ENCODE measurements around the gene CPS1.
A peak's percentile ranks its signal among the peaks of the same experiment; 100 is the strongest.

Gene CPS1

DNA sequence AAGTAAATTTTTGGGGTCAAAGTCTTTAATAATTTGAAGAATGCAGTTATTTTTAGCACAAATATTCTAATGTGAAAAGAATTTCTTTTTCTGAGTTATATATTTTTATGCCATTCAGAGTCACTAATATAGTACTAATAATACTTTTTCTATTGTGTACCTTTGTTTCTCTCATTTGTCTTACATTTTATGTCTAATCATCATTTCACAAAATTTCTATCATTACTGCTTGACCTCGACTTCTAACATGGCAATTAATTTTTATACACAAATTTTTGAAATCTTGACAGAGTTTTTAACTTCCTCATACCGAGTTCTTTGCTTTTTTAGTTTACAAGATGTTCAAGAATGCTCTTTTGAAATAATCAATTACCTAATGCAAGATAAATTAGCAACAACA lies 8.4 kb upstream of the CPS1 start:
- DNase-seq, result no peak

DNA sequence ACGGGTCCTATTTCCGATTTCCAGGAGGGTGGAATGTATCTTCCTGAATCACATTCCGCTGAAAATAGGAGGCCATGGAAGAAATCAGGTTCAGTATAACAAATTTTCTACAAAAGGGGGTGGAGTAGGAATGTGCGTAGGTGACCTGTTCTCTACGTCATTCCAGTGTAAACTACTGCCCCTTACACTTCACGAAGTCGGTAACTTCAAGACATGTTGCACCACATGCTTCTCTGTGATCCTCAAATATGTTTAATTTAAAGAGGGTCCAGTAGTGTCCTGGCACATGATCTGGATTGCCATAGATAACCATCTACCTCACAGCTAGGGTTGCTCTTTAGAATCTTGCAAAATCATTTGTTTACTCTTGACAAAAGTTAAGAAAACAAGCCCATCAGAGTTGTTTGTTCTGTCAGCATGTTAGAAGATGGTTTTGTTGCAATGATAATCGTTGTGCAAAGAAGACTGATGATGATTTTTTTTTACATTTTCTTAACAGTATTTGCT lies 7.5 kb upstream of the CPS1 start:
- no peak for DNase-seq

GRCh38 chr2:210551001-210551400 lies 5.4 kb upstream of the CPS1 start:
- no peak for DNase-seq

- peak; percentile 71 for DNase-seq
Observed at GRCh38 chr2:210553373-210553772, 3.0 kb upstream of the CPS1 start.

DNA sequence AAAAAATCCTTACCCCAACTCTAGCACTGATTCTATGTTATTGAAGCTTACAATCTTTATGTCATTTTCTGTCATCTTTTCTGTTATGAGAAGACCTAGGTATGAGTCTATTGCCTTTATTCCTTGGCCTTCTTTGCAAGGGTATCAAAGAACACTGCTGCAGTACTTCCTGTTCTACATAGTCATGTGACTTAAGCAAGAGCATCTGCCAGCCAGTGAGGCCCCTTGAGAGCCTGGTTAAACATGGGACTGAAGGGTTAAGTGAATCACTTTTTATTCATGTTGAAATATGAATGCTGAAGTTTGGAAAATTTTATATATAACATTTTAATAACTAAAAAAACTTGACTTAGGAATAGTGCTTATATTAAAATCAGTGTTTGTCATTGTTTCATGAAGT lies 844 bp upstream of the CPS1 start:
- DNase-seq, result no peak

GRCh38 chr2:210557721-210558120 lies 1.3 kb downstream of the CPS1 start:
- no peak for DNase-seq

DNA sequence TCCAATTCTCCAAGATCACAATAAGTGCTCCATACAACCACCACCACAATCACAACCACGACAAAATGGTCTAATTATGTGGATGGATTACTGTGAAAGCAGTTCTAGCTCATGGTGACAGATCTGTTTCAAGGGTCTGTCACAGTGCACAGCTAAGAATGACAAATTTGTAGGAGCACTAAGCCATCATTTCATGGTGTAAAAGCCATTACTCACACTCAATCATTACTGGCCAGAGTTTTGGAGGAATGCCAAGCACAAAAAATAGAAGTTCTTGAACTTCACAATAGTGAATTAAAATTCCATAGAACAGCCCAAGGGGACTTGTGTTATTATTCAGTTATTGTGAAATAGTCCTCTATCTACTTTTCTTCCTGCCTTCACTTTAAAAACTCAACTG lies 2.3 kb downstream of the CPS1 start:
- no peak for DNase-seq

DNA sequence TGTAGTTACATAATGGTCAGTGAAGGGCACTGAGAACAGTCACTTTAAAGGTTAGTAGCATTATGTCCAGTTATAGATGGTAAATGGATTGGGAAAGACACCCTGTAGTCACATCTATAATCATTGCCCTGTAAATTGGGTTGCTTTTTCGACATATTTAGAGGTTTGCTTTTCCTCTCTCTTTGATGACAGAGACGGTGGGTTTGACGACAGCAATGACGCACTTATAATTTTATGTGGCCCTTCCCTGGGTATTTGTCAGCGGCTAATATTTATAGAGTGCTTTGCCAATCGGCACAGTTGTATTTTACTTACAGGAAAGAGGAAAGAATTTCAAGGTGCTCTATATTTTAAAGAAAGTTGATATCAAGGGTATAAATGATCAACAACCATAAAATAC lies 2.8 kb downstream of the CPS1 start:
- no peak for DNase-seq

GRCh38 chr2:210561475-210561874 lies 5.1 kb downstream of the CPS1 start:
- DNase-seq, result no peak

DNA sequence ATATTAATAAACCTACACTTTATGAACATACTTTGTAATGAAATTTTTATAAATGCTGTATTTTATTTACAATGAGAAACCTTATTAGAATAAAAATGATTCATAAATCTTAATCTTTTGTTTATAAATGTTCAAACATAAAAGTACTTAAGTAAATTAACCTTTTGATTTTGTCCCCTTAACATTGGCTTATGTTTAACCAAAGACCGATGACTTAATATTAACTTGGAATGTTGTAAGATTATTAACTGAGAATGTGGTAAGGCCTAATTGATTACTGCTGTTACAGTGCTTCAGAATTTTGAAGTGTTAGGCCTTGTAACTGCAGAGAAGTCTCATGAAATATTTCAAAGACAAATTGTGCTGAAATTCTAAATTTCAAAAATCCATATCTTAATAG lies 5.7 kb downstream of the CPS1 start:
- no peak for DNase-seq

- DNase-seq, result no peak
Observed at GRCh38 chr2:210562502-210563080, 6.2 kb downstream of the CPS1 start.

DNA sequence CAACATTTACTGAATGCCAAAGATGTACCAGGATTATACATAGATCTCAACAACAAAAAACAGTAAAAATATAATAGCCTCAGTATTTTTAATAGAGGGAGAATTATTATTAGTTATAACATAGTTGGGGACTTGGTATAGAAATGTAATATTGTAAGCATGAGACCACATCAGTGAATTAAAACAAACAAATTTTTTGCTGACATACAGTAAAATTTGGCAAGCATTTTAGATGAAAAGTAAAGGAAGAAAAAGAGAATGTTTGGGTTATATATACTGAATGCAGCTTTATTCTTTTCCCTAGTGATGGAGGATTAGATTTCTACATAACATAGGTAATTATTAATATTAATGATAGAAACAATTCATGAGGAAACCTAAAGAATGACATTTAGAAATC lies 10.9 kb downstream of the CPS1 start:
- DNase-seq, result no peak

GRCh38 chr2:210568108-210568507 lies 11.7 kb downstream of the CPS1 start:
- no peak for DNase-seq

DNA sequence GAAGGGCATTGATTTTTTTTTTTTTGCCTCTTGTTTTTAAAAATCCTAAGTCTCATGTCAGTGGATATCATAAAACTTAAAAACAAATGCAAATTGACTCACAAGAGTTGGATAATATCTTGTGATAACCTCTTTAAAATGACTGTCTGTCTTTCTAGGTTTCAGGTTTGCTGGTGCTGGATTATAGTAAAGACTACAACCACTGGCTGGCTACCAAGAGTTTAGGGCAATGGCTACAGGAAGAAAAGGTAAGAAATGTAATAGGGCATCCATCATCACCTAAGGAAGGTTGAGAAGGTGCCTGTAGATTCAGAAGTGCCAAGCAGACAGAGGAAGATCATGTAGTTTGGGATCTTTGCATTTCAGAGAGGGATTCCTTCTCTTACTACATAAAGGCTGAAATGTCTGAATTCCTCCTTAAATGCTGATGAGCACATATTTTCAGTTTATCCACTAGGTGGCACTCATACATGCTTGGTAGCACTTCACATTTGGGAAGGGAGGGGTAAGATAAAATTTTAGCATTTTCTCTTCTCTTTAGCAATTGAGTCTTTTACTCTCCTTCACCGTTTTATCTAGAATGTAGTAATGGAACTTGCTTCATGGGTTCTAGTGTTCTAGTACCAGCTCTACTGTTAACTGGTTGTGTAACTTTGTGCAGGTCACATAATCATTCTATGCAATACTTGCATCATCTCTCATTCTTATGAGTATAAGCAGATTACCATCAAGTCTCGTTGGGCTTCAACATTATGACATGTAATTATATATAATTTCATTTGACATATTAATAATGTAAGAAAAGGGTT lies 21.1 kb downstream of the CPS1 start:
- no peak for DNase-seq

GRCh38 chr2:210584834-210585233 lies 28.4 kb downstream of the CPS1 start:
- DNase-seq, result no peak

- no peak for DNase-seq
Observed at GRCh38 chr2:210586381-210586780, 30.0 kb downstream of the CPS1 start.

- no peak for DNase-seq
Observed at GRCh38 chr2:210591663-210592062, 35.3 kb downstream of the CPS1 start.

DNA sequence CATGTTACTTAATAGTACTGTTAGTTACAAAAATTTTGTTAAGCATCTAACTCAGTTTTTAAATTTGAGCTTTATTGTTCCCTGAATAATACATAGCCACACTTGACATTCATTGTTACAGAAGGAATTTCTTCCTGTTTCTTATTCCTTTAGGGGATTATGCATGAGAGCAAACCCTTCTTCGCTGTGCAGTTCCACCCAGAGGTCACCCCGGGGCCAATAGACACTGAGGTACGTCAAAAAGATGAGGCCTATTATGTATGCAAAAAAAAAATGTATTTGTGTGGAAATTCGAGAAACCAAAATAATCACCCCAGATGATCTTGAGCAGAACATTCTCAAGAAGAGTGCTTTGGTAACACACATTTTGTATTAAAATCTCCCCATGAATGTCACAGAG lies 36.3 kb downstream of the CPS1 start:
- DNase-seq, result no peak

DNA sequence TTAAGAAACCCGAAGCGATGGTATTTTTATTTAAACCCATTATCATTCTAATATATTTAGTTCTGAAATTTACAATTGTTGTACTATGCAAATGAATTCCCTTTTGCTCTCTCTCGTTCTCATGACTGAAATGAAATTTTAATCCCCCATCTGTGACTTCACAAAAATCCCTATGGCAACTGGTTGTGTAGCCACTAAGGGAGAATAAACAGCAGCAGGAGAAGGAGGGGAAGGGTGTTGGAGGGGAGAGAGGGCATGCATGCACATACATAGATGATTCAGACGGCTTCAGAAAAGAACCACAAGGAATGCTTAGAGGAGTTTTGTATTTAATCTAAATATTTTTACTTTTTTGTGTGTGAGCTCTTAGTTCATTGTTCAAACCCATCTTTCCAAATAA lies 36.8 kb downstream of the CPS1 start:
- DNase-seq, result no peak

- no peak for DNase-seq
Observed at GRCh38 chr2:210598219-210598618, 41.8 kb downstream of the CPS1 start.

DNA sequence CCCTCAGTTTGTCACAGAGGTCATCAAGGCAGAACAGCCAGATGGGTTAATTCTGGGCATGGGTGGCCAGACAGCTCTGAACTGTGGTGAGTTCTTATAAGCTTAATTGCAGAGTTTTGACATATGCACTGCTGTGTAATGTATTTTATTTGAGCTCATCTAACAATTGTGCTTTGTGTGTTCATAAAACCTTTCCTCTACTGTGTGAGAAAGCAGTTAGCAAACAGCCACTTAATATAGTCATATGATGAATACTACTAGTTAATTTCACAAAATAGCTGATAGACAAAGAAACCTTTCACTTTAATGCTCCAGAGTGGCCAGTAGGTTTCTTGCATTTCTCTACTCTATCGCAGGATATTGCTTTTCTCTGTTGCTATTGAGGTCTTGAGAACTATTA lies 43.1 kb downstream of the CPS1 start:
- no peak for DNase-seq

DNA sequence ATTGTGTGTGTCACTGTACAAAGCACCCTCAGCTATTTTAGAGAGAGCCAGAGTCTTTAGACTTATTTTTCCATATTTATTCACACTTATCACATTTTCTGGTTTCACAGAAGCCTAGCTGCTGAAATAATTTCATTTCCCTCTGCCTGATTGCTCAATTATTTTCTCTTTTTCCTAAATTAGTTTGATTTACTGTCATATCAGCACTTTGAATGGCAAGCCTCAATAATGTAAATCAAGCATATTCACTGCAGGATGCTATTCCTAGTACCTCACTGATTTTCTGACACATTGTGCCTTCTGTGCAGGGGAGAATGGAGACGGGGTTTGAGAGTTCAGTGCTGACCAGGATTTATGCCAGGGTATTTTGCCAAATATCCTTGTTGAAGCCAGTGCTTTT lies 48.3 kb downstream of the CPS1 start:
- no peak for DNase-seq

GRCh38 chr2:210606001-210606400 lies 49.6 kb downstream of the CPS1 start:
- no peak for DNase-seq

GRCh38 chr2:210611466-210611865 lies 55.1 kb downstream of the CPS1 start:
- no peak for DNase-seq

- no peak for DNase-seq
Observed at GRCh38 chr2:210616074-210616473, 59.7 kb downstream of the CPS1 start.
